GM23338 (cell line): Measurements from ENCODE around the gene BZW2. TPM values are rescaled to one million over a fixed set of nuclear protein-coding genes. Genes with fewer than 3 reads are reported as not detected.
A peak's percentile ranks its signal among the peaks of the same experiment; 100 is the strongest.

ENCODE experiments used
- ATAC-seq: fragments of 200-7000 bp; cut with Tn5 transposase; 3 replicates; pipeline ENCODE4 v1.9.1; 2020
- DNase-seq: peaks from one replicate; pipeline ENCODE4 v3.0.0-alpha.2; 2015; ENCODE audit warnings: low spot score
- H2AFZ ChIP-seq: fragments of 200-600 bp; sonication (generic); 2 replicates; pipeline ENCODE4 v1.8.0; 2016; ENCODE audit warnings: antibody characterized with exemption, mild to moderate bottlenecking, moderate library complexity
- H3F3A ChIP-seq: fragments of 200-600 bp; sonication (generic); replicated peaks from 2 replicates; pipeline ENCODE4 v1.8.0; 2017; ENCODE audit warnings: antibody characterized with exemption, mixed run types, low read depth
- H3K27ac ChIP-seq: fragments of 200-600 bp; sonication (generic); 2 replicates; pipeline ENCODE4 v1.6.1; 2016; ENCODE audit warnings: low read depth
- H3K27me3 ChIP-seq: fragments of 200-600 bp; sonication (generic); 2 replicates; pipeline ENCODE4 v1.8.0; 2016; ENCODE audit warnings: mild to moderate bottlenecking, mixed run types, moderate library complexity; ENCODE audit not compliant: insufficient read depth
- H3K36me3 ChIP-seq: fragments of 200-600 bp; sonication (generic); 2 replicates; pipeline ENCODE4 v1.8.0; 2016; ENCODE audit warnings: mild to moderate bottlenecking; ENCODE audit not compliant: insufficient read depth
- H3K4me1 ChIP-seq: fragments of 200-600 bp; sonication (generic); 2 replicates; pipeline ENCODE4 v1.8.0; 2016; ENCODE audit warnings: mild to moderate bottlenecking, moderate library complexity; ENCODE audit not compliant: insufficient read depth
- H3K4me2 ChIP-seq: fragments of 200-600 bp; sonication (generic); 2 replicates; pipeline ENCODE4 v1.7.1; 2017; ENCODE audit warnings: mixed run types
- H3K4me3 ChIP-seq: fragments of 200-600 bp; sonication (generic); 2 replicates; pipeline ENCODE4 v1.6.1; 2016; ENCODE audit warnings: mixed run types
- H3K79me2 ChIP-seq: fragments of 200-600 bp; sonication (generic); replicated peaks from 2 replicates; pipeline ENCODE4 v1.8.0; 2017; ENCODE audit warnings: mild to moderate bottlenecking; ENCODE audit not compliant: insufficient read depth
- H3K9me2 ChIP-seq: fragments of 200-600 bp; sonication (generic); 2 replicates; pipeline ENCODE4 v1.8.0; 2017; ENCODE audit not compliant: insufficient read depth
- H4K20me1 ChIP-seq: fragments of 200-600 bp; sonication (generic); replicated peaks from 2 replicates; pipeline ENCODE4 v1.8.0; 2017; ENCODE audit warnings: mild to moderate bottlenecking; ENCODE audit not compliant: insufficient read depth
- H3K27ac Mint-ChIP-seq: 2 replicates; pipeline ENCODE4 v1.8.0; 2020; ENCODE audit warnings: inconsistent platforms, mild to moderate bottlenecking, moderate library complexity, mixed read lengths
- H3K27me3 Mint-ChIP-seq: 3 replicates; pipeline ENCODE4 v1.8.0; 2022; ENCODE audit warnings: low read depth, mild to moderate bottlenecking, moderate library complexity, mixed read lengths, inconsistent platforms; ENCODE audit not compliant: insufficient read depth, poor library complexity
- H3K36me3 Mint-ChIP-seq: 3 replicates; pipeline ENCODE4 v1.8.0; 2021; ENCODE audit warnings: low read depth, mild to moderate bottlenecking, inconsistent platforms, moderate library complexity, mixed read lengths
- H3K4me1 Mint-ChIP-seq: 3 replicates; pipeline ENCODE4 v1.8.0; 2020; ENCODE audit warnings: mild to moderate bottlenecking, inconsistent platforms, mixed read lengths
- H3K4me3 Mint-ChIP-seq: 3 replicates; pipeline ENCODE4 v1.8.0; 2021; ENCODE audit warnings: moderate library complexity, mild to moderate bottlenecking, inconsistent platforms, mixed read lengths
- H3K9me3 Mint-ChIP-seq: 3 replicates; pipeline ENCODE4 v1.8.0; 2020; ENCODE audit warnings: moderate library complexity, mild to moderate bottlenecking, inconsistent platforms, mixed read lengths
- ETS1 ChIP-seq: IDR thresholded peaks from 2 replicates; pipeline ENCODE4 v1.6.1; 2016; ENCODE audit warnings: antibody characterized with exemption
- EZH2 ChIP-seq: fragments of 200-600 bp; sonication (generic); IDR thresholded peaks from one replicate; pipeline ENCODE4 v1.8.0; 2017; ENCODE audit warnings: antibody characterized with exemption, mild to moderate bottlenecking, low read depth; ENCODE audit not compliant: unreplicated experiment
- POLR2AphosphoS5 ChIP-seq: IDR thresholded peaks from 2 replicates; pipeline ENCODE4 v1.6.1; 2016; ENCODE audit warnings: antibody characterized with exemption, low read depth
- STAT1 ChIP-seq: IDR thresholded peaks from one replicate; pipeline ENCODE4 v1.6.1; 2016; ENCODE audit warnings: antibody characterized with exemption; ENCODE audit not compliant: unreplicated experiment
- polyA plus RNA-seq: library from polyadenylated mRNA; unstranded; fragments of >200 nt; fragmentation: Nextera tagmentation; extraction: Ambion mirVana; gene quantifications from 2 replicates; pipeline ENCODE4 v1.2.1, GENCODE V29; 2016
- total RNA-seq: library from RNA; depleted of rRNA; stranded (reverse); fragments of >200 nt; shearing (Covaris generic); gene quantifications from 2 replicates; pipeline ENCODE4 v1.2.3, GENCODE V29; 2014; rRNA removed

The BZW2 gene
- total and polyA plus RNA-seq, 2 experiments from 2014 or later: 88.8 to 108 TPM

DNA sequence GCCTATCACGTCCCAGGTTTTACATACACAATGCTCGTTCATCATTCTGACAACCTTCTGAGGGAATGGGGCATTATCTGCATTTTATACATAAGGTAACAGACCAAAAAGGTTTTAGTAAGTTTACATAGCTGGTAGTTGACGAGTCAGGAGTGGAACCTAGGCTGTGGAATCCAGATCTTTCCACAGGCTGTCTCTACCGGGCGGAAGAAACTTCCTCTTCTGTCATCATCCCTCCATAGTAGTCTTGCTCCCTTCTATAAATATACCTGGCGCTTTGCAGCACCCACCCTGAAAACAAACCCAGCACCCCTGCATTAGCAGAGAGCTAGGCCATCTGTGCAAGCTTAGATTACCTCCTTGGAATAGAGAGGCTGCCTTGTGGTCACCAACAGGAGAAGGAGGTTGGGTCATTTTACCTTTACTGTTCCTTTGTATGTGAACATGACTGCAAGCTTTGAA lies 108.9 kb downstream of the BZW2 start (continued):
- TF ChIP-seq EZH2 (no peak), ETS1 (no peak), POLR2AphosphoS5 (no peak)

DNA sequence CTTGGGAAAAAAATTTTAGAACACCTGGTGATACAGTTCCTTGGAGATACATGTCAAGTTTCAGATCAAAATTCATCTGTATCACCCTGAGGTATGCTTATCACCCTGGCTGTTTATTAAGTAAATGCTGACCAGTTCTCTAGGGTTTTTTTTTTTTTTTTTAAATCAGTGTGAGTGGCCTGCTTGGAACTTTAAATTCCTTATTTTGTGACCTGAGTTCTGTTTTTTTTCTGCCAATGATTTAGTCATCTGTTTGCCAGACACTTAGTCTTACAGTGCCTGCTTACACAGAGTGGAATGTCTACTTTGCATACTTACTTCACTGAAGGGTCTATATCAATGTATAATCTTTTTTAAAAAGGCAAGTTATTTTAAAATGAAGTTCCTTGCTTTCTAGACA lies 109.4 kb downstream of the BZW2 start:
- no peak overlapping the region for H3K27ac Mint-ChIP-seq
- H3K27ac ChIP-seq: no peak overlapping the region

More for the DNA sequence above, 109.4 kb downstream of the BZW2 start:
- peaks cover 9% of the 10 kb centered on the region for H3K27me3 Mint-ChIP-seq
- no peak for ATAC-seq
- TF ChIP-seq STAT1: no peak
- Histone ChIP-seq H3K4me3 (peak overlapping the region; percentile 86), H3K27me3 (peaks cover 13% of the 10 kb centered on the region), H3K4me2 (peak overlapping the region; percentile 95), H4K20me1 (peaks cover 14% of the 10 kb centered on the region), H3K36me3 (no peaks in the 10 kb centered on the region), H3K9me2 (no peaks in the 10 kb centered on the region), H3K79me2 (peaks cover 58% of the 10 kb centered on the region), H3F3A (no peaks in the 10 kb centered on the region), H3K4me1 (peaks cover 21% of the 10 kb centered on the region), H2AFZ (no peak overlapping the region)
- no peak for DNase-seq
- H3K36me3 Mint-ChIP-seq: no peaks in the 10 kb centered on the region; the same call in 2 of the 3 replicates
- H3K4me3 Mint-ChIP-seq: peak overlapping the region; percentile 89
- H3K4me1 Mint-ChIP-seq: peaks cover 33% of the 10 kb centered on the region
- H3K9me3 Mint-ChIP-seq: no peaks in the 10 kb centered on the region; the same call in 2 of the 3 replicates

Other genes with a start within 250 kb of the BZW2 start
- gene CRPPA, start 224.6 kb upstream of the BZW2 start, total RNA-seq: 0.45 and 1.0 TPM in 2 replicates
- gene CRPPA, start 224.6 kb upstream of the BZW2 start, polyA plus RNA-seq: 0.54 and 0.73 TPM in 2 replicates
- 0.70 and 0.76 TPM in 2 replicates for gene SOSTDC1, start 180.4 kb upstream of the BZW2 start, total RNA-seq
- 0.64 and 1.0 TPM in 2 replicates for gene SOSTDC1, start 180.4 kb upstream of the BZW2 start, polyA plus RNA-seq
- not detected in 2 replicates for gene LRRC72, start 119.4 kb upstream of the BZW2 start, total RNA-seq
- gene LRRC72, start 119.4 kb upstream of the BZW2 start, polyA plus RNA-seq: not detected in 2 replicates
- 9.2 and 9.5 TPM in 2 replicates for gene ANKMY2, start 427 bp upstream of the BZW2 start, total RNA-seq
- 3.1 and 4.4 TPM in 2 replicates for gene ANKMY2, start 427 bp upstream of the BZW2 start, polyA plus RNA-seq
- 27.6 and 28.8 TPM in 2 replicates for gene TSPAN13, start 107.6 kb downstream of the BZW2 start, total RNA-seq
- gene TSPAN13, start 107.6 kb downstream of the BZW2 start, polyA plus RNA-seq: 40.9 and 42.5 TPM in 2 replicates
- not detected in 2 replicates for gene AGR2, start 158.8 kb downstream of the BZW2 start, total RNA-seq
- not detected in 2 replicates for gene AGR2, start 158.8 kb downstream of the BZW2 start, polyA plus RNA-seq
- not detected in 2 replicates for gene AGR3, start 235.8 kb downstream of the BZW2 start, total RNA-seq
- gene AGR3, start 235.8 kb downstream of the BZW2 start, polyA plus RNA-seq: not detected in 2 replicates